Measurements from ENCODE around the gene SMG6. TPM values are rescaled to one million over a fixed set of nuclear protein-coding genes. Genes with fewer than 3 reads are reported as not detected.

SMG6 gene
- total RNA-seq, 6 donors from 2014 or later: 29.9 to 126 (median 30.5) TPM

DNA sequence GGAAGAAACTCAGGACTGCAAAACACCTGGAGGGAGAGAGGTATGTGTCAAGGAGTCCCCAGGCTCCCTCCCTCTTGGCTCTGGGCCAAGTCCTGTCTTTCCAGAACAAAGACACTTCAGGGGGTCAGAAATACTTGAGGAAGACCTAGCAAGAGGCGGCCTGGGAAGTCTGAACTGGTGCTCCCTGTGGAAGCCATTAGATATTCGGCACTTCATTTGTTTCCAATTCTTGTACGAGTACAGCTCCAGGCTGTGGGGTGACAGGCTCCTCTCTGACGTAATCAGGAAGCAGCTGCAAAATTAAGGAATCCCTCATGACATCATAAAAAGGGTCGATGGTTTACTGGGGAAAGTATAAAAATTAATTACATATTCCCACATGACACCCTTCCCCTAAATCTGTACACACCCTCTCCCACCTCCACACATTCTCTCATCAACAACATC lies 108.7 kb downstream of the SMG6 start:
- H3K9me3 ChIP-seq: no peaks in the 10 kb centered on the region
- H3K27me3 ChIP-seq: no peaks in the 10 kb centered on the region
- WGBS, 2 donors: 51 to 55% methylated on average over 5 of the region's 5 CpGs
- H3K27ac ChIP-seq: no peak overlapping the region
- TF ChIP-seq, protein P1, sequence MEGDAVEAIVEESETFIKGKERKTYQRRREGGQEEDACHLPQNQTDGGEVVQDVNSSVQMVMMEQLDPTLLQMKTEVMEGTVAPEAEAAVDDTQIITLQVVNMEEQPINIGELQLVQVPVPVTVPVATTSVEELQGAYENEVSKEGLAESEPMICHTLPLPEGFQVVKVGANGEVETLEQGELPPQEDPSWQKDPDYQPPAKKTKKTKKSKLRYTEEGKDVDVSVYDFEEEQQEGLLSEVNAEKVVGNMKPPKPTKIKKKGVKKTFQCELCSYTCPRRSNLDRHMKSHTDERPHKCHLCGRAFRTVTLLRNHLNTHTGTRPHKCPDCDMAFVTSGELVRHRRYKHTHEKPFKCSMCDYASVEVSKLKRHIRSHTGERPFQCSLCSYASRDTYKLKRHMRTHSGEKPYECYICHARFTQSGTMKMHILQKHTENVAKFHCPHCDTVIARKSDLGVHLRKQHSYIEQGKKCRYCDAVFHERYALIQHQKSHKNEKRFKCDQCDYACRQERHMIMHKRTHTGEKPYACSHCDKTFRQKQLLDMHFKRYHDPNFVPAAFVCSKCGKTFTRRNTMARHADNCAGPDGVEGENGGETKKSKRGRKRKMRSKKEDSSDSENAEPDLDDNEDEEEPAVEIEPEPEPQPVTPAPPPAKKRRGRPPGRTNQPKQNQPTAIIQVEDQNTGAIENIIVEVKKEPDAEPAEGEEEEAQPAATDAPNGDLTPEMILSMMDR (IDR thresholded peaks at IDR 0.05): no peak
- no peak for TF ChIP-seq POLR2A (IDR thresholded peaks at IDR 0.05)
- TF ChIP-seq EP300 (IDR thresholded peaks at IDR 0.05): no peak
- no peak for TF ChIP-seq POLR2AphosphoS5 (IDR thresholded peaks at IDR 0.05)
- no peaks in the 10 kb centered on the region for H3K36me3 ChIP-seq
- no peak overlapping the region for H3K4me3 ChIP-seq
- ATAC-seq (ENCODE audit: low FRiP score in 2 of 2) (no peak), DNase-seq (no peak)
- H3K4me1 ChIP-seq: peaks cover 24 to 45% (median 34%) of the 10 kb centered on the region in 4 donors

DNA sequence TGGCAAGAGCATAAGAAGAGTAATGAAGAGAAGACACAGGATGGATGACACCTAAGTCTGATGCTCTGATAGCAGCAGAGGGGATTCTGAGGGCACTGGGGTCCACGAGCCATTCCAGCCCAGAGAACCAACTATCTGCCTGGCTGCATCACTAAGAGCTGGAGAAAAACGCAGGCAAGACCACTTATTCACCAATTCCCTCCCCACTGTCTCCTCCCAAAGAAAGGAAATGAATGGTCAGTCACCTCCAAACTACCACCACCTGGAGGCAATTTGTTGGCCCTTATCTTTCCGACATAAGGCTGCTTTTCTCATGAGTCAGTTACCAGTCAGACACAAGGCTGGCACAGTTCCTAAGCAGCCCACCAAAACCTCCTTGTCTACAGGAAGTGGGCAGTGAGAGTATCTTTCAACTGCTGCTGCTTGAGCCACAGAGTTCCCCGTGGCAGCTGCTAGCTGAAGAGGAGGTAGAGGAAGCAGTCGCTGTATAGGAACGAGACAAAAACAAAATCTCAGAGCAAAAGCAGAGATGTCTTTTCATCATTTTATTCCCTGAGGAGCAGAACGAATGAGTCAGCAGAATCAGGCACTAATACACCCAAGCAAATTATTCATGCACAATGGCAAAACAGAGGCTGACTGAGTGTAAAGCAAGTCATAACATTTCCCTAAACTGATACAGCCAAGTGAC lies 111.1 kb downstream of the SMG6 start:
- Histone ChIP-seq H3K4me1 (peaks cover 28 to 55% (median 44%) of the 10 kb centered on the region in 4 donors), H3K36me3 (peaks cover 0 to 6% (median 2%) of the 10 kb centered on the region in 4 donors), H3K9me3 (no peaks in the 10 kb centered on the region), H3K27ac (peak overlapping the region in 3 of 4 donors; percentile 4 to 54 (median 17)), H3K4me3 (no peak overlapping the region), H3K27me3 (no peaks in the 10 kb centered on the region)
- DNase-seq: peak in 1 of 2 donors; percentile 28
- peak in 1 of 2 donors; percentile 59 for ATAC-seq (ENCODE audit: low FRiP score in 2 of 2)
- WGBS, 2 donors: 41 to 49% methylated on average over 7 of the region's 7 CpGs
- TF ChIP-seq EP300 (IDR thresholded peaks at IDR 0.05) (no peak), POLR2A (IDR thresholded peaks at IDR 0.05) (no peak), POLR2AphosphoS5 (IDR thresholded peaks at IDR 0.05) (no peak)
- TF ChIP-seq, protein P1 (IDR thresholded peaks at IDR 0.05): no peak

DNA sequence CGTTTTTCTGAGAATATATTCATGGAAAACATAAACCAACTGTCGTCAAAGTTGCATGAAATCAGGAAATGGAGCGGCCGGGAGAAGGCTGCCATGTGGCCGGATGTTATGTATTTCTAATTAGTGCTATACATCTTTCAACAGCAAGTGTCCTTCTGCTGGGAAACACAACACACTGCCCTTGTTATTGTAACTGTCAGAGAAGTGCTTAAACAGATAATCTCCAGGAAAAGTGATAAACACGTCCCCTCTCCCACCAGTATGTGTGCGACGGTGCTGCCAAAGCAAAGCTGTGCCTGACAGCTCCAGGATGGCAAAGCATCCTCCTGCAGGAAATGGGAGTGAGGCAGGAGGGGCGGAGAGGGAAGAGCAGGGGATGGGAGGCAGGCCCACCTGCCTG lies 111.8 kb downstream of the SMG6 start:
- Histone ChIP-seq H3K27me3 (no peaks in the 10 kb centered on the region), H3K4me1 (peaks cover 28 to 55% (median 44%) of the 10 kb centered on the region in 4 donors), H3K4me3 (no peak overlapping the region), H3K27ac (peak overlapping the region in 3 of 4 donors; percentile 4 to 54 (median 17)), H3K36me3 (peaks cover 0 to 11% (median 5%) of the 10 kb centered on the region in 4 donors), H3K9me3 (no peaks in the 10 kb centered on the region)
- ATAC-seq (ENCODE audit: low FRiP score in 2 of 2): peak in 1 of 2 donors; percentile 41
- 55 to 61% methylated on average over 9 of the region's 9 CpGs for WGBS, 2 donors
- TF ChIP-seq POLR2A (IDR thresholded peaks at IDR 0.05): no peak
- TF ChIP-seq, protein P1 (IDR thresholded peaks at IDR 0.05): no peak
- peak in 1 of 2 donors; percentile 36 for TF ChIP-seq POLR2AphosphoS5 (IDR thresholded peaks at IDR 0.05)
- TF ChIP-seq EP300 (IDR thresholded peaks at IDR 0.05): no peak
- DNase-seq: no peak

DNA sequence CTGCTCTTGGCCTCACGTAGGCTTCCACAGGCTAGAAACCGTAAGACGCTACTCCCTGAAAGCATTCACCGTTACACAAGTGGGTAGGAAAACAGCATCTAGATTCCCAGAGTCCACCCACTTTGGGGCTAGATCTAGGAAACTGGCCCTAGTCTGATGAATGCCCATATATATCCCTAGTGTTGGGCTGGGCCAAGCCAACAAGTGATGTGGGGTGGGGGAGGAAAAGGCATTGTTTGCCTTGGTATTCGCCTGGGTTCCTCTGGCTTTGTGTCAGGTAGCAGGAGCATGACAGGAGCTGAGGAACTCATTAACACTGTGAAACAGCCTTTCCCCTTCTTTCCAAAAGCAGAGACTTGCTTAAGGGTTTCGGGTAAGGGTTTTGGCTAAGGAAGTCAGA lies 112.4 kb downstream of the SMG6 start:
- TF ChIP-seq POLR2A (IDR thresholded peaks at IDR 0.05) (no peak), POLR2AphosphoS5 (IDR thresholded peaks at IDR 0.05) (no peak), EP300 (IDR thresholded peaks at IDR 0.05) (no peak)
- TF ChIP-seq, protein P1 (IDR thresholded peaks at IDR 0.05): no peak
- 73 to 75% methylated on average over 6 of the region's 6 CpGs for WGBS, 2 donors
- Histone ChIP-seq H3K4me1 (peaks cover 28 to 55% (median 44%) of the 10 kb centered on the region in 4 donors), H3K36me3 (peaks cover 0 to 17% (median 11%) of the 10 kb centered on the region in 4 donors), H3K27ac (peak overlapping the region in 1 of 4 donors; percentile 54), H3K27me3 (no peaks in the 10 kb centered on the region), H3K9me3 (no peaks in the 10 kb centered on the region), H3K4me3 (no peak overlapping the region)
- DNase-seq (no peak), ATAC-seq (ENCODE audit: low FRiP score in 2 of 2) (no peak)

All from upper lobe of left lung (tissue), 6 donors.